K562 (cell line): ENCODE measurements around the gene DBH. TPM values are rescaled to one million over a fixed set of nuclear protein-coding genes. Genes with fewer than 3 reads are reported as not detected.

Experiments used
- ATAC-seq: fragments of 200-7000 bp; cut with Tn5 transposase; 3 replicates; pipeline ENCODE4 v1.9.1; 2020; ENCODE audit warnings: moderate library complexity
- BruUV-seq: library from RNA; stranded (reverse); fragments of 400-500 nt; replicated peaks from 2 replicates; lab custom pipeline; 2021; lab: Mats Ljungman, UMichigan
- CTCF ChIA-PET: fragments of 300-600 bp; formaldehyde crosslinking; extraction: SDS; loops from one replicate; lab custom pipeline; 2021; ENCODE audit warnings: low intra/inter-chr PET ratio; lab: Yijun Ruan, JAX
- POLR2A ChIA-PET: fragments of 300-600, 350-650 bp; sonication (Branson Sonifier 250); formaldehyde crosslinking; extraction: SDS; loops from one replicate; lab custom pipeline; 2021; ENCODE audit warnings: antibody characterized with exemption, inconsistent platforms; lab: Yijun Ruan, JAX
- DNase-seq, 4 experiments: peaks; one replicate each; pipeline versions ENCODE4 v3.0.0 to v3.0.0-alpha.2; 2011 to 2018; ENCODE audit warnings: low spot score in 3 of 4, mixed read lengths in 3 of 4; ENCODE audit errors: extremely low read depth in 1 of 4
- FAIRE-seq: peaks from 2 replicates; lab custom pipeline; 2011; peaks lifted over from hg19 to GRCh38; lab: Jason Lieb, UNC
- H2AFZ ChIP-seq: 2 replicates; pipeline ENCODE4 v1.6.0; 2011; ENCODE audit warnings: low read depth, low read length, control low read depth, inconsistent platforms
- H3K27ac ChIP-seq: fragments of 200-600 bp; 3 replicates; pipeline ENCODE4 v1.8.0; 2011; ENCODE audit warnings: low read depth, mild to moderate bottlenecking, control low read depth, inconsistent platforms, low read length, moderate library complexity, mixed read lengths; ENCODE audit errors: extremely low read depth
- H3K27me3 ChIP-seq, 2 experiments: fragments of 300-600 bp in 1 of 2; 2 replicates in 1 of 2; 3 replicates in 1 of 2; pipeline versions ENCODE4 v1.6.0 to v1.8.0; 2011; ENCODE audit warnings: inconsistent platforms in 2 of 2, low read length in 2 of 2, mild to moderate bottlenecking in 1 of 2, mixed read lengths in 1 of 2, moderate library complexity in 1 of 2; ENCODE audit not compliant: control insufficient read depth in 2 of 2, insufficient read depth in 2 of 2
- H3K36me3 ChIP-seq: fragments of 300-600 bp; 3 replicates; pipeline ENCODE4 v1.8.0; 2011; ENCODE audit warnings: mild to moderate bottlenecking, low read length, inconsistent platforms; ENCODE audit not compliant: control insufficient read depth, insufficient read depth
- H3K4me1 ChIP-seq, 2 experiments: fragments of 200-600 bp in 1 of 2; replicated peaks in 1 of 2; 2 replicates in 1 of 2; 3 replicates in 1 of 2; pipeline versions ENCODE4 v1.5.1 to v1.8.0; 2011; ENCODE audit warnings: inconsistent platforms in 2 of 2, low read length in 2 of 2, mild to moderate bottlenecking in 1 of 2, mixed read lengths in 1 of 2, moderate library complexity in 1 of 2; ENCODE audit not compliant: control insufficient read depth in 2 of 2, insufficient read depth in 2 of 2
- H3K4me2 ChIP-seq: 2 replicates; pipeline ENCODE4 v1.6.1; 2011; ENCODE audit warnings: low read length, control low read depth, inconsistent platforms, mixed read lengths; ENCODE audit not compliant: insufficient read depth
- H3K4me3 ChIP-seq: fragments of 200-600 bp; sonication (generic), shearing (Covaris generic); 2 replicates; pipeline ENCODE4 v1.5.1; 2016; ENCODE audit warnings: control low read depth, inconsistent platforms
- H3K79me2 ChIP-seq: fragments of 200-600 bp; 3 replicates; pipeline ENCODE4 v1.8.0; 2011; ENCODE audit warnings: low read length, inconsistent platforms; ENCODE audit not compliant: control insufficient read depth, insufficient read depth
- H3K9ac ChIP-seq, 2 experiments: 2 replicates each; pipeline versions ENCODE4 v1.6.0 to v1.6.1; 2011; ENCODE audit warnings: low read depth in 2 of 2, low read length in 2 of 2, control low read depth in 1 of 2, inconsistent platforms in 1 of 2, mild to moderate bottlenecking in 1 of 2, mixed read lengths in 1 of 2; ENCODE audit not compliant: insufficient read depth in 1 of 2
- H3K9me1 ChIP-seq: one replicate; pipeline ENCODE4 v1.6.0; 2011; ENCODE audit warnings: inconsistent platforms, mild to moderate bottlenecking, low read length, moderate library complexity; ENCODE audit not compliant: control insufficient read depth, insufficient read depth
- H3K9me3 ChIP-seq: replicated peaks from 2 replicates; pipeline ENCODE4 v1.5.1; 2011; ENCODE audit warnings: low read depth, low read length, inconsistent platforms; ENCODE audit not compliant: control insufficient read depth, insufficient read depth
- H4K20me1 ChIP-seq: replicated peaks from 2 replicates; pipeline ENCODE4 v1.6.1; 2011; ENCODE audit warnings: low read length, inconsistent platforms, mixed read lengths; ENCODE audit not compliant: control insufficient read depth, insufficient read depth
- BACH1 ChIP-seq: fragments of 200-800 bp; sonication (Bioruptor generic); IDR thresholded peaks from 2 replicates; pipeline ENCODE4 v1.6.1; 2016; ENCODE audit warnings: missing genetic modification characterization, missing compliant biosample characterization
- ETS2 ChIP-seq: IDR thresholded peaks from 2 replicates; pipeline ENCODE4 v1.6.1; 2016; ENCODE audit warnings: borderline replicate concordance, missing genetic modification characterization, mild to moderate bottlenecking, moderate library complexity, missing compliant biosample characterization; ENCODE audit not compliant: poor library complexity, severe bottlenecking
- GATAD2B ChIP-seq: fragments of 450-650 bp; IDR thresholded peaks from 2 replicates; pipeline ENCODE4 v1.6.1; 2017; ENCODE audit warnings: mild to moderate bottlenecking, borderline replicate concordance
- NCOA2 ChIP-seq, 2 experiments: fragments of 450-650 bp; IDR thresholded peaks; 2 replicates each; pipeline ENCODE4 v1.6.1; 2018; ENCODE audit warnings: mild to moderate bottlenecking in 2 of 2, moderate library complexity in 1 of 2; ENCODE audit not compliant: partially characterized antibody in 2 of 2
- NCOA6 ChIP-seq: fragments of 450-650 bp; IDR thresholded peaks from 2 replicates; pipeline ENCODE4 v1.6.1; 2017; ENCODE audit warnings: mild to moderate bottlenecking
- POLR2AphosphoS5 ChIP-seq: IDR thresholded peaks from 2 replicates; pipeline ENCODE4 v1.6.1; 2011; ENCODE audit warnings: mild to moderate bottlenecking, low read depth, low read length, moderate library complexity; ENCODE audit not compliant: control insufficient read depth, insufficient read depth
- SMAD3 ChIP-seq: fragments of 450-650 bp; formaldehyde crosslinking; conservative IDR thresholded peaks from 2 replicates; pipeline ENCODE4 v1.4.0; 2020; ENCODE audit warnings: mild to moderate bottlenecking
- ZBTB1 ChIP-seq: sonication (generic); formaldehyde crosslinking; IDR thresholded peaks from 2 replicates; pipeline ENCODE4 v1.8.1; 2023; ENCODE audit warnings: missing genetic modification reagents, low read depth, mild to moderate bottlenecking, borderline replicate concordance
- ZNF282 ChIP-seq: sonication (generic); formaldehyde crosslinking; IDR thresholded peaks from 2 replicates; pipeline ENCODE4 v1.8.1; 2023; ENCODE audit warnings: missing genetic modification reagents
- WGBS: fragments of 100-300 bp; shearing (Covaris generic); methylation state at CpG from one replicate; pipeline ENCODE4 v1.1.6; 2016; ENCODE audit warnings: low coverage, mixed read lengths; ENCODE audit not compliant: insufficient coverage; ENCODE audit errors: missing lambda C conversion rate; 5-methylcytosine and 5-hydroxymethylcytosine counted together
- in situ Hi-C: fragments of 300-500 bp; cut with MboI; formaldehyde crosslinking; loops from 4 replicates; pipeline ENCODE4 v1.15.0; 2018; ENCODE audit warnings: inconsistent platforms, mixed read lengths
- intact Hi-C: fragments of 100-400 bp; cut with micrococcal nuclease; formaldehyde crosslinking; loops from 2 replicates; pipeline ENCODE4 v1.14.2; 2022
- polyA plus RNA-seq, 8 experiments: library from polyadenylated mRNA; depleted of rRNA in 4 of 8; stranded (reverse) in 5 of 8; unstranded in 3 of 8; fragments of >200 nt; fragmentation: Nextera tagmentation in 2 of 8; fragmentation: Illumina TruSeq in 1 of 8; extraction: Ambion mirVana in 2 of 8; extraction: Trizol in 1 of 8; gene quantifications; 2 replicates each; pipeline versions ENCODE4 v1.2.1 to v1.2.3, GENCODE V29; 2011 to 2014; ENCODE audit warnings: inconsistent platforms in 1 of 8, missing spikeins in 1 of 8
- total RNA-seq, 7 experiments: library from RNA; depleted of rRNA in 6 of 7; stranded (reverse); fragments of >200 nt in 6 of 7; fragmentation: Illumina TruSeq in 2 of 7; extraction: Trizol in 2 of 7; gene quantifications; 2 replicates each; pipeline versions ENCODE4 v1.2.1 to v1.2.3, GENCODE V29; 2011 to 2021; ENCODE audit warnings: low replicate concordance in 1 of 7
- TF ChIP-seq, protein P1 (sequence below): fragments of 450-650 bp; formaldehyde crosslinking; IDR thresholded peaks from 2 replicates; pipeline ENCODE4 v1.4.0; 2020; ENCODE audit warnings: mild to moderate bottlenecking

Gene DBH
- total and polyA plus RNA-seq, 9 of the 15 experiments (the other 6 are each of a cell fraction or from before 2014, with no cell fraction given) = not detected

DNA sequence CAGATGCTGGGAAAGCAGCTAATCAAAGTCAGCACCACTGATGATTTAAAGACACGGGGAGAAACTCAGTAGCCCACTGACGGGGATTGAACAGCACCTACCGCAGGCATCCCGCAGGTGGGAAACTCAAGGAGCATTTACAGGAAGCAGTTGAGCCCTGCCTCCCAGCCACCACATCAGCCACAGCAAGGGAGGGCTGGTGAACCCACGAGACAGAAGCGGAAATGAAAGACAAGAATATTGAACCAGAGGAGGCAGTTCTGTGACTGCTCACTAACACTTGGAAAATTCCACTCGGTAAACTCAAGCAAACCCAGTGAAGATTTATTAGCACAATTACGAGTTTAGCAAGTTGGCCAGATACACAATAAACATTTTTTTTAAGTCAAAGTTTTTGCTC is 16.4 kb upstream of the DBH start:
- no peak overlapping the region for H3K4me3 ChIP-seq
- no peak overlapping the region for H3K4me2 ChIP-seq
- H3K4me1 ChIP-seq = no peaks in the 10 kb centered on the region
- H3K36me3 ChIP-seq = no peaks in the 10 kb centered on the region
- no TSS peak for BruUV-seq
- no peaks in the 10 kb centered on the region for H3K9me3 ChIP-seq
- TF ChIP-seq BACH1 = no peak
- no peak for TF ChIP-seq ZNF282 (CRISPR knock-in tag)
- no peak for TF ChIP-seq ZBTB1 (CRISPR knock-in tag)
- TF ChIP-seq, protein P1, sequence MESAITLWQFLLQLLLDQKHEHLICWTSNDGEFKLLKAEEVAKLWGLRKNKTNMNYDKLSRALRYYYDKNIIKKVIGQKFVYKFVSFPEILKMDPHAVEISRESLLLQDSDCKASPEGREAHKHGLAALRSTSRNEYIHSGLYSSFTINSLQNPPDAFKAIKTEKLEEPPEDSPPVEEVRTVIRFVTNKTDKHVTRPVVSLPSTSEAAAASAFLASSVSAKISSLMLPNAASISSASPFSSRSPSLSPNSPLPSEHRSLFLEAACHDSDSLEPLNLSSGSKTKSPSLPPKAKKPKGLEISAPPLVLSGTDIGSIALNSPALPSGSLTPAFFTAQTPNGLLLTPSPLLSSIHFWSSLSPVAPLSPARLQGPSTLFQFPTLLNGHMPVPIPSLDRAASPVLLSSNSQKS (CRISPR knock-in tag) = no peak
- TF ChIP-seq GATAD2B = no peak
- no peak for TF ChIP-seq NCOA2 (IDR thresholded peaks at IDR 0.05; ENCODE audit: partially characterized antibody in 2 of 2)
- TF ChIP-seq ETS2 (tag) = no peak
- TF ChIP-seq POLR2AphosphoS5 = no peak
- TF ChIP-seq SMAD3 = no peak
- TF ChIP-seq NCOA6 = no peak
- FAIRE-seq (no peak), ATAC-seq (no peak), DNase-seq (no peak)
- H3K9me1 ChIP-seq = no peaks in the 10 kb centered on the region
- peaks cover 12% of the 10 kb centered on the region; the same call in 1 of the 2 replicates for H4K20me1 ChIP-seq
- no peaks in the 10 kb centered on the region for H3K79me2 ChIP-seq
- intact Hi-C loops = no loop called here
- CTCF ChIA-PET = interaction anchor here (0.6 kb wide), 1 partner anchor 1072 kb away, joined by 3 read pairs; no protein-coding TSS in a partner anchor
- H3K27ac ChIP-seq = no peak overlapping the region
- no peak overlapping the region for H3K9ac ChIP-seq
- H3K27me3 ChIP-seq = peaks cover 7 to 46% of the 10 kb centered on the region in 2 experiments; a peak in 4 of 5 replicates
- no peak overlapping the region for H2AFZ ChIP-seq
- 0% methylated on average over 8 of the region's 8 CpGs for WGBS
- in situ Hi-C loops = no loop called here
- POLR2A ChIA-PET = no interaction called here
